Ovary (tissue), 9 donors: ENCODE data around the gene C19orf81. TPM values are rescaled to one million over a fixed set of nuclear protein-coding genes. Genes with fewer than 3 reads are reported as not detected.

Source experiments
- DNase-seq, 5 donors: peaks; one replicate each; pipeline ENCODE4 v3.0.0-alpha.2; 2019 to 2020
- H3K27ac ChIP-seq, 2 donors: fragments of 200-600 bp; one replicate each; pipeline versions ENCODE4 v1.5.1 to v1.8.0; 2019 to 2022
- H3K27me3 ChIP-seq: fragments of 200-600 bp; one replicate; pipeline ENCODE4 v1.8.0; 2022
- H3K36me3 ChIP-seq: fragments of 200-600 bp; sonication (generic); one replicate; pipeline ENCODE4 v1.5.1; 2019
- H3K4me1 ChIP-seq: one replicate; pipeline ENCODE4 v1.8.1; 2013; ENCODE audit warnings: mild to moderate bottlenecking, moderate library complexity; ENCODE audit not compliant: insufficient read depth
- H3K4me3 ChIP-seq: fragments of 200-600 bp; sonication (generic); one replicate; pipeline ENCODE4 v1.5.1; 2017
- H3K9me3 ChIP-seq, 2 donors: fragments of 200-600 bp in 1 of 2; sonication (generic) in 1 of 2; one replicate each; pipeline versions ENCODE4 v1.5.1 to v1.8.1; 2013 to 2019; ENCODE audit warnings: mild to moderate bottlenecking in 1 of 2, moderate library complexity in 1 of 2
- CTCF ChIP-seq, 3 donors: fragments of 450-650 bp in 2 of 3; fragments of 200-600 bp in 1 of 3; IDR thresholded peaks; one replicate each; pipeline versions ENCODE4 v1.5.1 to v1.8.0; 2016 to 2022; ENCODE audit warnings: antibody characterized with exemption in 3 of 3, mild to moderate bottlenecking in 1 of 3
- EP300 ChIP-seq: sonication (generic); formaldehyde crosslinking; IDR thresholded peaks from one replicate; pipeline ENCODE4 v1.6.1; 2017; ENCODE audit warnings: antibody characterized with exemption
- POLR2A ChIP-seq: fragments of 450-650 bp; IDR thresholded peaks from one replicate; pipeline ENCODE4 v1.6.1; 2017; ENCODE audit warnings: antibody characterized with exemption, mild to moderate bottlenecking, moderate library complexity
- WGBS, 3 donors: extraction: QIAGEN DNeasy Blood & Tissue Kit in 1 of 3; methylation state at CpG; one replicate each; pipeline versions ENCODE4 v1.1.5 to v1.1.7; 2013 to 2017; 5-methylcytosine and 5-hydroxymethylcytosine counted together
- intact Hi-C, 4 donors: fragments of 100-400 bp; cut with DNase I; formaldehyde crosslinking; loops; one replicate each; pipeline versions ENCODE4 v1.11.0 to v1.15.1; 2022 to 2023
- polyA plus RNA-seq, 2 donors: library from polyadenylated mRNA; stranded (reverse); fragments of 200-250 nt in 1 of 2; fragments of 350-450 nt in 1 of 2; fragmentation: Illumina TruSeq in 1 of 2; extraction: RNeasy Lipid Tissue Mini Kit (QIAGEN cat#74804) in 1 of 2; gene quantifications; one replicate each; pipeline ENCODE4 v1.2.3, GENCODE V29; 2013 to 2014
- total RNA-seq, 7 donors: library from RNA; depleted of rRNA in 2 of 7; stranded (reverse); fragments of >200 nt in 2 of 7; fragmentation: NEBNext Ultra II Directional in 3 of 7; extraction: Animal tissue kit (Norgen Biotek cat#: 25700) in 3 of 7; gene quantifications; one replicate each; pipeline versions ENCODE4 v1.1.0 to v1.2.4, GENCODE V29; 2016 to 2023
- donor health status: DM: no; HTN: no; CAD: no; lungs with moderate emphysema.
- donor health status: DM: no; HTN: no; CAD: no.
- donor health status: Bipolar disorder and iron deficiency.
- donor health status: DM: yes; HTN: yes; CAD: no.
- donor health status: DM: no; HTN: no; CAD: no.
- donor health status: DM: yes; HTN: yes; CAD: no.

Gene C19orf81
- total and polyA plus RNA-seq, 9 donors = 1.1 to 12.6 (median 2.1) TPM; not detected in 5

- no peaks in the 10 kb centered on the region for H3K27me3 ChIP-seq
- WGBS, 3 donors = 68 to 75% (median 72%) methylated on average over 20 of the region's 20 CpGs
Measured at GRCh38 chr19:50632151-50632835, 17.0 kb upstream of the C19orf81 start.

GRCh38 chr19:50633359-50633758, 15.9 kb upstream of the C19orf81 start:
- H3K4me3 ChIP-seq = no peak overlapping the region
- no peaks in the 10 kb centered on the region for H3K27me3 ChIP-seq
- intact Hi-C loops = no loop called here
- DNase-seq = no peak
- H3K27ac ChIP-seq = no peak overlapping the region
- 74 to 89% (median 82%) methylated on average over 2 of the region's 2 CpGs for WGBS, 3 donors
- H3K4me1 ChIP-seq = no peaks in the 10 kb centered on the region
- H3K36me3 ChIP-seq = no peaks in the 10 kb centered on the region
- TF ChIP-seq POLR2A (no peak), EP300 (no peak), CTCF (IDR thresholded peaks at IDR 0.05) (no peak)
- H3K9me3 ChIP-seq = peaks cover 0 to 3% of the 10 kb centered on the region in 2 donors

More at GRCh38 chr19:50632151-50632835, 17.0 kb upstream of the C19orf81 start:
- peaks cover 0 to 3% of the 10 kb centered on the region in 2 donors for H3K9me3 ChIP-seq
- no peak for DNase-seq
- H3K36me3 ChIP-seq = no peaks in the 10 kb centered on the region
- TF ChIP-seq EP300 (no peak), CTCF (IDR thresholded peaks at IDR 0.05) (no peak), POLR2A (no peak)
- no peaks in the 10 kb centered on the region for H3K4me1 ChIP-seq
- no peak overlapping the region for H3K4me3 ChIP-seq
- H3K27ac ChIP-seq = no peak overlapping the region
- intact Hi-C loops = no loop called here

GRCh38 chr19:50633973-50634372, 15.3 kb upstream of the C19orf81 start:
- 91 to 97% (median 94%) methylated on average over 2 of the region's 2 CpGs for WGBS, 3 donors
- H3K4me3 ChIP-seq = no peak overlapping the region
- intact Hi-C loops = no loop called here
- H3K27me3 ChIP-seq = no peaks in the 10 kb centered on the region
- H3K4me1 ChIP-seq = no peaks in the 10 kb centered on the region
- peaks cover 0 to 3% of the 10 kb centered on the region in 2 donors for H3K9me3 ChIP-seq
- DNase-seq = no peak
- no peak for TF ChIP-seq EP300
- no peak for TF ChIP-seq POLR2A
- TF ChIP-seq CTCF (IDR thresholded peaks at IDR 0.05) = no peak
- H3K36me3 ChIP-seq = no peaks in the 10 kb centered on the region
- H3K27ac ChIP-seq = no peak overlapping the region

GRCh38 chr19:50636317-50637085, 12.7 kb upstream of the C19orf81 start:
- Histone ChIP-seq H3K27ac (no peak overlapping the region), H3K4me1 (no peaks in the 10 kb centered on the region), H3K27me3 (no peaks in the 10 kb centered on the region), H3K36me3 (no peaks in the 10 kb centered on the region), H3K4me3 (no peak overlapping the region), H3K9me3 (peaks cover 0 to 3% of the 10 kb centered on the region in 2 donors)
- intact Hi-C loops = no loop called here
- WGBS, 3 donors = 74 to 86% (median 78%) methylated on average over 5 of the region's 5 CpGs
- TF ChIP-seq EP300 (no peak), CTCF (IDR thresholded peaks at IDR 0.05) (no peak), POLR2A (no peak)
- DNase-seq = no peak
